ENCODE results near the gene KCNJ18. TPM values are rescaled to one million over a fixed set of nuclear protein-coding genes. Genes with fewer than 3 reads are reported as not detected.
"Not testable (repeated sequence)": the region's sequence is repeated elsewhere in the genome, so short reads cannot be mapped to it uniquely, and the experiment has no call there.

Gene KCNJ18
- total and polyA plus RNA-seq, 9 of the 15 experiments (the other 6 are each of a cell fraction or from before 2014, with no cell fraction given), result not detected

- H3K27ac ChIP-seq (ENCODE audit: extremely low read depth, low read depth, low read length); POLR2A ChIA-PET; H3K36me3 ChIP-seq (ENCODE audit: control insufficient read depth, insufficient read depth, low read length); DNase-seq (ENCODE audit: extremely low read depth in 1 of 4, low spot score in 3 of 4); H3K4me1 ChIP-seq (replicated peaks in 1 of 2; ENCODE audit: control insufficient read depth in 2 of 2, insufficient read depth in 2 of 2, low read length in 2 of 2); intact Hi-C loops (cut with micrococcal nuclease); H3K27me3 ChIP-seq (ENCODE audit: control insufficient read depth in 2 of 2, insufficient read depth in 2 of 2, low read length in 2 of 2); FAIRE-seq; CTCF ChIA-PET (ENCODE audit: low intra/inter-chr PET ratio); ATAC-seq; H3K4me3 ChIP-seq; H3K4me2 ChIP-seq (ENCODE audit: insufficient read depth, low read length); H3K79me2 ChIP-seq (ENCODE audit: control insufficient read depth, insufficient read depth, low read length); H4K20me1 ChIP-seq (replicated peaks; ENCODE audit: control insufficient read depth, insufficient read depth, low read length); in situ Hi-C loops (cut with MboI); H3K9me3 ChIP-seq (replicated peaks; ENCODE audit: control insufficient read depth, insufficient read depth, low read depth, low read length); H3K9me1 ChIP-seq (ENCODE audit: control insufficient read depth, insufficient read depth, low read length); H2AFZ ChIP-seq (ENCODE audit: low read depth, low read length); BruUV-seq (replicated peaks); H3K9ac ChIP-seq (ENCODE audit: insufficient read depth in 1 of 2, low read depth in 2 of 2, low read length in 2 of 2): not testable (repeated sequence)
- 0% methylated on average over 5 of the region's 7 CpGs for WGBS (ENCODE audit: insufficient coverage, low coverage, missing lambda C conversion rate)
Observed at GRCh38 chr17:21696842-21697507, 4.7 kb downstream of the KCNJ18 start.

- 0% methylated on average over 1 of the region's 1 CpG for WGBS (ENCODE audit: insufficient coverage, low coverage, missing lambda C conversion rate)
Observed at GRCh38 chr17:21697508-21697860, 5.2 kb downstream of the KCNJ18 start.

GRCh38 chr17:21698437-21699075 is 6.2 kb downstream of the KCNJ18 start:
- H3K4me1 ChIP-seq (replicated peaks in 1 of 2; ENCODE audit: control insufficient read depth in 2 of 2, insufficient read depth in 2 of 2, low read length in 2 of 2); H3K9me1 ChIP-seq (ENCODE audit: control insufficient read depth, insufficient read depth, low read length); POLR2A ChIA-PET; DNase-seq (ENCODE audit: extremely low read depth in 1 of 4, low spot score in 3 of 4); H3K27ac ChIP-seq (ENCODE audit: extremely low read depth, low read depth, low read length); H3K4me2 ChIP-seq (ENCODE audit: insufficient read depth, low read length); intact Hi-C loops (cut with micrococcal nuclease); H3K79me2 ChIP-seq (ENCODE audit: control insufficient read depth, insufficient read depth, low read length); H3K9ac ChIP-seq (ENCODE audit: insufficient read depth in 1 of 2, low read depth in 2 of 2, low read length in 2 of 2); CTCF ChIA-PET (ENCODE audit: low intra/inter-chr PET ratio); H3K9me3 ChIP-seq (replicated peaks; ENCODE audit: control insufficient read depth, insufficient read depth, low read depth, low read length); ATAC-seq; H2AFZ ChIP-seq (ENCODE audit: low read depth, low read length); in situ Hi-C loops (cut with MboI); BruUV-seq (replicated peaks); H3K4me3 ChIP-seq; H4K20me1 ChIP-seq (replicated peaks; ENCODE audit: control insufficient read depth, insufficient read depth, low read length); FAIRE-seq; H3K27me3 ChIP-seq (ENCODE audit: control insufficient read depth in 2 of 2, insufficient read depth in 2 of 2, low read length in 2 of 2); H3K36me3 ChIP-seq (ENCODE audit: control insufficient read depth, insufficient read depth, low read length): not testable (repeated sequence)
- 10% methylated on average over 8 of the region's 20 CpGs for WGBS (ENCODE audit: insufficient coverage, low coverage, missing lambda C conversion rate)

More at GRCh38 chr17:21697508-21697860, 5.2 kb downstream of the KCNJ18 start:
- intact Hi-C loops (cut with micrococcal nuclease); BruUV-seq (replicated peaks); H3K9ac ChIP-seq (ENCODE audit: insufficient read depth in 1 of 2, low read depth in 2 of 2, low read length in 2 of 2); H3K4me2 ChIP-seq (ENCODE audit: insufficient read depth, low read length); H4K20me1 ChIP-seq (replicated peaks; ENCODE audit: control insufficient read depth, insufficient read depth, low read length); ATAC-seq; H3K27me3 ChIP-seq (ENCODE audit: control insufficient read depth in 2 of 2, insufficient read depth in 2 of 2, low read length in 2 of 2); FAIRE-seq; H2AFZ ChIP-seq (ENCODE audit: low read depth, low read length); H3K9me3 ChIP-seq (replicated peaks; ENCODE audit: control insufficient read depth, insufficient read depth, low read depth, low read length); H3K27ac ChIP-seq (ENCODE audit: extremely low read depth, low read depth, low read length); H3K4me3 ChIP-seq; in situ Hi-C loops (cut with MboI); H3K4me1 ChIP-seq (replicated peaks in 1 of 2; ENCODE audit: control insufficient read depth in 2 of 2, insufficient read depth in 2 of 2, low read length in 2 of 2); H3K79me2 ChIP-seq (ENCODE audit: control insufficient read depth, insufficient read depth, low read length); DNase-seq (ENCODE audit: extremely low read depth in 1 of 4, low spot score in 3 of 4); POLR2A ChIA-PET; H3K9me1 ChIP-seq (ENCODE audit: control insufficient read depth, insufficient read depth, low read length); CTCF ChIA-PET (ENCODE audit: low intra/inter-chr PET ratio); H3K36me3 ChIP-seq (ENCODE audit: control insufficient read depth, insufficient read depth, low read length): not testable (repeated sequence)

GRCh38 chr17:21699124-21699523 is 6.8 kb downstream of the KCNJ18 start:
- H3K4me2 ChIP-seq (ENCODE audit: insufficient read depth, low read length); H3K27ac ChIP-seq (ENCODE audit: extremely low read depth, low read depth, low read length); H3K4me1 ChIP-seq (replicated peaks in 1 of 2; ENCODE audit: control insufficient read depth in 2 of 2, insufficient read depth in 2 of 2, low read length in 2 of 2); FAIRE-seq; H3K36me3 ChIP-seq (ENCODE audit: control insufficient read depth, insufficient read depth, low read length); POLR2A ChIA-PET; CTCF ChIA-PET (ENCODE audit: low intra/inter-chr PET ratio); H3K27me3 ChIP-seq (ENCODE audit: control insufficient read depth in 2 of 2, insufficient read depth in 2 of 2, low read length in 2 of 2); H3K9me3 ChIP-seq (replicated peaks; ENCODE audit: control insufficient read depth, insufficient read depth, low read depth, low read length); DNase-seq (ENCODE audit: extremely low read depth in 1 of 4, low spot score in 3 of 4); intact Hi-C loops (cut with micrococcal nuclease); H3K4me3 ChIP-seq; in situ Hi-C loops (cut with MboI); H2AFZ ChIP-seq (ENCODE audit: low read depth, low read length); H3K9ac ChIP-seq (ENCODE audit: insufficient read depth in 1 of 2, low read depth in 2 of 2, low read length in 2 of 2); ATAC-seq; BruUV-seq (replicated peaks); H3K9me1 ChIP-seq (ENCODE audit: control insufficient read depth, insufficient read depth, low read length); H3K79me2 ChIP-seq (ENCODE audit: control insufficient read depth, insufficient read depth, low read length); H4K20me1 ChIP-seq (replicated peaks; ENCODE audit: control insufficient read depth, insufficient read depth, low read length): not testable (repeated sequence)
- WGBS (ENCODE audit: insufficient coverage, low coverage, missing lambda C conversion rate), result 0% methylated on average over 3 of the region's 4 CpGs

Data from K562 (cell line).